Astrocyte of the cerebellum (primary cell): ENCODE data around the gene SSBP4.
A peak's percentile ranks its signal among the peaks of the same experiment; 100 is the strongest.

Source experiments
- DNase-seq: peaks from one replicate; pipeline ENCODE4 v3.0.0-alpha.2; 2011; ENCODE audit warnings: low read depth
- H3K4me3 ChIP-seq: 2 replicates; pipeline ENCODE4 v1.5.1; 2011; ENCODE audit warnings: mild to moderate bottlenecking, low read depth, low read length, moderate library complexity
- in situ Hi-C: cut with HindIII; loops from 2 replicates; pipeline ENCODE4 v1.10.0; 2017; ENCODE audit warnings: low sequenced_read_pairs
- TF ChIP-seq, protein P1 (sequence below): IDR thresholded peaks from 2 replicates; pipeline ENCODE4 v1.5.1; 2012; ENCODE audit warnings: low read length, low read depth, moderate library complexity, mild to moderate bottlenecking; ENCODE audit errors: missing control alignments

Gene SSBP4

GRCh38 chr19:18388960-18389725, 30.1 kb upstream of the SSBP4 start:
- H3K4me3 ChIP-seq, result peak overlapping the region; percentile 46
- in situ Hi-C loops, result no loop called here
- TF ChIP-seq, protein P1, sequence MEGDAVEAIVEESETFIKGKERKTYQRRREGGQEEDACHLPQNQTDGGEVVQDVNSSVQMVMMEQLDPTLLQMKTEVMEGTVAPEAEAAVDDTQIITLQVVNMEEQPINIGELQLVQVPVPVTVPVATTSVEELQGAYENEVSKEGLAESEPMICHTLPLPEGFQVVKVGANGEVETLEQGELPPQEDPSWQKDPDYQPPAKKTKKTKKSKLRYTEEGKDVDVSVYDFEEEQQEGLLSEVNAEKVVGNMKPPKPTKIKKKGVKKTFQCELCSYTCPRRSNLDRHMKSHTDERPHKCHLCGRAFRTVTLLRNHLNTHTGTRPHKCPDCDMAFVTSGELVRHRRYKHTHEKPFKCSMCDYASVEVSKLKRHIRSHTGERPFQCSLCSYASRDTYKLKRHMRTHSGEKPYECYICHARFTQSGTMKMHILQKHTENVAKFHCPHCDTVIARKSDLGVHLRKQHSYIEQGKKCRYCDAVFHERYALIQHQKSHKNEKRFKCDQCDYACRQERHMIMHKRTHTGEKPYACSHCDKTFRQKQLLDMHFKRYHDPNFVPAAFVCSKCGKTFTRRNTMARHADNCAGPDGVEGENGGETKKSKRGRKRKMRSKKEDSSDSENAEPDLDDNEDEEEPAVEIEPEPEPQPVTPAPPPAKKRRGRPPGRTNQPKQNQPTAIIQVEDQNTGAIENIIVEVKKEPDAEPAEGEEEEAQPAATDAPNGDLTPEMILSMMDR, result no peak
- no peak for DNase-seq

DNA sequence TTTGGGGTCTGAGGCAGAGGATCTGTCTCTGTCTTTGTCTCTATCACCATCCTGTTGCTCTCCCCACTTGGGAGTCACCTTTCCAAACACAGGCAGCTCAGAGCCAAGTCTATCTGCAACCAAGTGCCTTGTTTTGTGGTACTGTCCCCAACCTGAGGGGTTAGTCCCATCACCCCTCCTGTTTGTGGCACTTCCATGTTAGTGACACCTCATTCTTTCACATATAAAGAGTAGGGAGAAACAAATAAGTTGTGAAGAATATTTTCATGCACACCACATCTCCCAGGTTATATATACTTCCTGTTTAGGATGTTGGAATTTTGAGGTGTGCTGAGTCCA, 29.5 kb upstream of the SSBP4 start:
- in situ Hi-C loops, result no loop called here
- TF ChIP-seq, protein P1, result no peak
- H3K4me3 ChIP-seq, result no peak overlapping the region
- DNase-seq, result no peak

DNA sequence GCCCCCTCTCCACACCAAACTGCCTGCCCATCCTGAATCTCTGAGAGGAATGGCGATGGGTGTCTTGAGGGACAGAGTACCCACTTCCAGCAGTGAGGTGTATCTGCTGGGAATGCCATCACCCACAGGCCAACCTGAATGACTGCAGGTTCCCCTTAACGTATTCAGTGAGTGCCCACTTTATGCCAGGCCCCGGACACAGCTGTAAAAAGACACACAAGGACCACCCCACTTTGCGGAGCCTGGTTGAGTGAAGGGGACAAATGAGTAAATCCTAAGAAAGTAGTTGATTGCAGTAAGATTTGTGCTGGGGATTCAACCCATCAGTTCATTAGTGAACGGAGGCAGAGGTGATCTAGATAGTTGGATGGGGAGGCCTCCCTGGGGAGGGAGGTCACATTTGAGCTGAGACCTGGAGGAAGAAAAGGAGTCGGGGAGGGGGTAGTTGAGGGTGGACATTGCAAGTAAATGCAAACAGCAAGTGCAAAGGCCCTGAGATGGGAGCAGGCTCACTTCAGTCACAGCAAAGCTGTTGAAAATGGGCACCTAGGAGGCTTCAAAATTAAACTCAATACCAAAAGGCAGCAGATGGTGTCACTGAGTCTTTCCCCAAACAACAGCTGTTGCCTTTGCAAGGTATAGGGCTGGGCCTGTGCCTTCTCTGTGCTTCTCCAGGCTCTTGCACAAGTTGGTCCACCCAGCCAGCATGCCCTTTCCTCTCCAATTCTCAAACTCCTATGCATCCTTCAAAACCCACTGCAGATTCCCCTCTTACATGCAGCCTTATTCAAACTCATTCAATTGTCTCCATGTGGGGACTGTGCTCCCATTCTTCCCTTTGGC, 28.9 kb upstream of the SSBP4 start:
- DNase-seq, result no peak
- no peak overlapping the region for H3K4me3 ChIP-seq
- TF ChIP-seq, protein P1, result no peak
- in situ Hi-C loops, result no loop called here

GRCh38 chr19:18391509-18392075, 27.6 kb upstream of the SSBP4 start:
- in situ Hi-C loops, result no loop called here
- no peak overlapping the region for H3K4me3 ChIP-seq
- no peak for DNase-seq
- TF ChIP-seq, protein P1, result no peak

DNA sequence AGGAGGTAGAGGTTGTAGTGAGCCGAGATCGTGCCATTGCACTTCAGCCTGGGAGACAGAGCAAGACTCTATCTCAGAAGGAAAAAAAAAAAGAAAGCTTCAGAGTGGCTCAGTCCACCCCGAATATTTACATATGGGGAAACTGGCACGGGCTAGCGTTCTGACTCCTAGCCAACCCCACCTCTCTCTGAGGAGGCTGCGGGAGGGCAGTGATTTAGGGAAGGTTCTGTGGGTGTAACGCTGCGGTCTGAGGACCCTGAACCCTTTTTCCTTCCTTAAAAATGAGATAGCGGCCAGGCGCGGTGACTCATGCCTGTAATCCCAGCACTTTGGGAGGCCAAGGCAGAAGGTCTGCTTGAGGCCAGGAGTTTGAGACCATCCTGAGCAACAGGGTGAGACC, 26.8 kb upstream of the SSBP4 start:
- no peak overlapping the region for H3K4me3 ChIP-seq
- DNase-seq, result no peak
- in situ Hi-C loops, result no loop called here
- TF ChIP-seq, protein P1, result no peak

DNA sequence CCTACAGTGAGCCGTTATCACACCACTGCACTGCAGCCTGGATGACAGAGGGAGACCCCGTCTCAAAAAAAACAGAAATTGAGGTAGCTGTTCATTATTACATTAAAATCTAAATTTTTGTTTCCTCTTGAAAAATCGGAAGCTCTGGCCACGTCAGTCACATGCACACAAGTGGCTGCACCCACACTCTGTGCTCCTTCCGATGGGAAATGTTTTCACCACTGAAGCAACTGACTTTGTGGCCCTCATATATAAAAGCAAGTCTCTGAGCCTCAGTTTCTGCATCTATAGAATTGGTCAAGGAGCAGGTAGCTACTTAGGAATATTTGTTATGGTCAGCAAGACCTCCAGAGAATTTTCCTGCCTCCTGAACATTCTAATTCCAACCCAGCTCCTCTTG, 26.3 kb upstream of the SSBP4 start:
- no peak for DNase-seq
- TF ChIP-seq, protein P1, result no peak
- no peak overlapping the region for H3K4me3 ChIP-seq
- in situ Hi-C loops, result no loop called here
